Sigmoid colon (tissue), 4 donors: Measurements from ENCODE around the gene OR5H14.

Experiments used
- CTCF ChIP-seq, 4 experiments: fragments of 450-650 bp in 3 of 4; fragments of 200-600 bp in 1 of 4; IDR thresholded peaks; one replicate each; pipeline ENCODE4 v1.5.1; 2016 to 2019; ENCODE audit warnings: antibody characterized with exemption in 4 of 4, mild to moderate bottlenecking in 3 of 4, moderate library complexity in 2 of 4
- POLR2AphosphoS5 ChIP-seq, 4 donors: sonication (generic); formaldehyde crosslinking; IDR thresholded peaks; one replicate each; pipeline ENCODE4 v1.6.1; 2017; ENCODE audit warnings: antibody characterized with exemption in 4 of 4

DNA sequence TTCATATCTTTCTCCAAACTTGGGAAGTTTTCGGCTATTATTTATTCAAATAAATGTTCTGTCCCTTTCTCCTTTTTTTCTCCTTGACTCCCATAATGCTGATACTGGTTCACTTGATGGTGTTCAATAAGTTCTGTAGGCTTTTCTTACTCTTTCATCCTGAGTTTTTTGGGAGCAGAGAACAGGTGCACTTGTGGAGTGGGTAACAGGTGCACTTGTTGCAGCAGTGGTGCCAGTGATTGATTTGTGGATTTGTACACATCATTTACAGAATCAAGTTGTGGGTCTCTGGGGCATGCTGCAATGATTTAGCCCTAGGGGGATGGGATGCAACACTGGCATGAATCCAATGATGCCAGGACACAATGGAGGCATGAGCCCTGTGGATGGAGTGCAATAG is 31.6 kb upstream of the OR5H14 start:
- TF ChIP-seq CTCF (IDR thresholded peaks at IDR 0.05), result no peak
- no peak for TF ChIP-seq POLR2AphosphoS5 (IDR thresholded peaks at IDR 0.05)
